SK-N-MC (cell line): ENCODE data around the gene SEMA3C.

ENCODE experiments used
- EZH2 ChIP-seq: fragments of 200-600 bp; sonication (generic); IDR thresholded peaks from one replicate; pipeline ENCODE4 v1.6.1; 2017; ENCODE audit warnings: antibody characterized with exemption
- FOXP2 ChIP-seq: optimal IDR thresholded peaks from 2 replicates; pipeline ENCODE3; 2011; ENCODE audit warnings: mild to moderate bottlenecking, moderate library complexity; ENCODE audit not compliant: insufficient read depth; ENCODE audit errors: extremely low read length, control extremely low read depth
- POLR2AphosphoS5 ChIP-seq: IDR thresholded peaks from 2 replicates; pipeline ENCODE4 v1.6.1; 2012; ENCODE audit warnings: mild to moderate bottlenecking, low read depth, low read length, borderline replicate concordance

GRCh38 chr7:80847027-80847426 lies 71.8 kb downstream of the SEMA3C start:
- TF ChIP-seq EZH2: no peak
- TF ChIP-seq POLR2AphosphoS5: no peak
- TF ChIP-seq FOXP2: no peak
